IPS-15b (cell line): ENCODE measurements around the gene EFNA5.

Source experiments
- H3K27me3 ChIP-seq: one replicate; pipeline ENCODE4 v1.6.1; 2013; ENCODE audit warnings: low read length; ENCODE audit not compliant: control insufficient read depth, insufficient read depth
- H3K36me3 ChIP-seq: one replicate; pipeline ENCODE4 v1.6.1; 2013; ENCODE audit warnings: low read length; ENCODE audit not compliant: control insufficient read depth, insufficient read depth
- H3K4me1 ChIP-seq: one replicate; pipeline ENCODE4 v1.6.1; 2013; ENCODE audit warnings: mild to moderate bottlenecking, low read length; ENCODE audit not compliant: control insufficient read depth, insufficient read depth
- H3K4me3 ChIP-seq: one replicate; pipeline ENCODE4 v1.5.1; 2013; ENCODE audit warnings: low read depth, low read length
- H3K9ac ChIP-seq: one replicate; pipeline ENCODE4 v1.6.1; 2013; ENCODE audit warnings: low read depth, mild to moderate bottlenecking, low read length
- H3K9me3 ChIP-seq: one replicate; pipeline ENCODE4 v1.6.1; 2013; ENCODE audit warnings: mild to moderate bottlenecking, low read length; ENCODE audit not compliant: control insufficient read depth, insufficient read depth

EFNA5 gene

DNA sequence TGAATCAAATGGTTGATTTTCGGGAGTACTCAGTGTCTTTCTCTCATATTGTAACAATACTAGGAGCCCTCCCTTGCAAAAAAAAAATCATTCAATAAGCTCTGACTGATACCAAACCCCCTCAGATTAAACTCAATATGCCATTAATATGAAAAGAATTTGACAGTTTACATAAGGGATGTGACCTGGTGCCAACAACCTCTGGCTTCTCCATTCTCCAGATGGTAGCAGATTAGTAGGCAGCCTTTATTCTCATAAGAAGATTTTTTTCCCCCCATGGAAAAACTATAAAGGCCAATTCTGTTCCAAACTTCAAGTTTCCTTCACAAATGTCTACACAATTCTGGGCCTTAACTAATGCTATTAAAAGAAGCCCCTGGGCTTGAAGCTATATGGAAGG, 96.5 kb downstream of the EFNA5 start:
- H3K9me3 ChIP-seq: no peaks in the 10 kb centered on the region
- no peak overlapping the region for H3K9ac ChIP-seq
- H3K27me3 ChIP-seq: no peaks in the 10 kb centered on the region
- H3K4me3 ChIP-seq: no peak overlapping the region
- H3K36me3 ChIP-seq: no peaks in the 10 kb centered on the region
- H3K4me1 ChIP-seq: peaks cover 48% of the 10 kb centered on the region

DNA sequence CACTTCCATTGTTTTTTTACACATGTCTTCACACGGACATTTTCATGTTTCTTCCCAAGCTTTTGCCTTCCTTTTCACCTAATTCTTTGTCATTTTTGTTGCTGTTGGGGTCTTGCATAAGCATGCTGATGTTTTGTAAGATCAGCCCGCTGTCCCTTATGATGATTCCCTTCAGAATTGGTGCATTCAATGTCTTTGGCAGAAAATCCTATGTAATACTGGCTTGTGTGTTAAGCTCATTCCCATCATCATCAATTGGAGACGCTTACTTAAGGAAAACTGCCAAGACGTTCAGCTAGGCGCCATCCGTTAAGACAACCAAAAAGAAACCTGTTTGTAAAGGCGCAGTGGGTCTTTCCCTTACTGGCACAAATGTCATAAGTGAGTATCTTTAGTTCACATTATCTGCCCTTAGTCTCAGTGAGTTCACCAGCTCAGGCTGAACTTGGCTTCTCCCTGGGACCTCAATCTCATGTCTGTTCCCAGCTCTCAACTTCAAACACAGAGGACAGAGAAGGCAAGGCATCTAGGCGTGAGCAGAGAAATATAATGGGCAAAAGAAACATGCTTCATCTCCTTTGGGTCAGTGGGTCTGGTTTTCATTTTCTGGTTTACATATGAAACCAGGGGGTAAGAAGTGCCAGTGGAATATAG, 97.9 kb downstream of the EFNA5 start:
- Histone ChIP-seq H3K9me3 (no peaks in the 10 kb centered on the region), H3K36me3 (no peaks in the 10 kb centered on the region), H3K4me3 (no peak overlapping the region), H3K9ac (no peak overlapping the region), H3K4me1 (peaks cover 57% of the 10 kb centered on the region), H3K27me3 (no peaks in the 10 kb centered on the region)

DNA sequence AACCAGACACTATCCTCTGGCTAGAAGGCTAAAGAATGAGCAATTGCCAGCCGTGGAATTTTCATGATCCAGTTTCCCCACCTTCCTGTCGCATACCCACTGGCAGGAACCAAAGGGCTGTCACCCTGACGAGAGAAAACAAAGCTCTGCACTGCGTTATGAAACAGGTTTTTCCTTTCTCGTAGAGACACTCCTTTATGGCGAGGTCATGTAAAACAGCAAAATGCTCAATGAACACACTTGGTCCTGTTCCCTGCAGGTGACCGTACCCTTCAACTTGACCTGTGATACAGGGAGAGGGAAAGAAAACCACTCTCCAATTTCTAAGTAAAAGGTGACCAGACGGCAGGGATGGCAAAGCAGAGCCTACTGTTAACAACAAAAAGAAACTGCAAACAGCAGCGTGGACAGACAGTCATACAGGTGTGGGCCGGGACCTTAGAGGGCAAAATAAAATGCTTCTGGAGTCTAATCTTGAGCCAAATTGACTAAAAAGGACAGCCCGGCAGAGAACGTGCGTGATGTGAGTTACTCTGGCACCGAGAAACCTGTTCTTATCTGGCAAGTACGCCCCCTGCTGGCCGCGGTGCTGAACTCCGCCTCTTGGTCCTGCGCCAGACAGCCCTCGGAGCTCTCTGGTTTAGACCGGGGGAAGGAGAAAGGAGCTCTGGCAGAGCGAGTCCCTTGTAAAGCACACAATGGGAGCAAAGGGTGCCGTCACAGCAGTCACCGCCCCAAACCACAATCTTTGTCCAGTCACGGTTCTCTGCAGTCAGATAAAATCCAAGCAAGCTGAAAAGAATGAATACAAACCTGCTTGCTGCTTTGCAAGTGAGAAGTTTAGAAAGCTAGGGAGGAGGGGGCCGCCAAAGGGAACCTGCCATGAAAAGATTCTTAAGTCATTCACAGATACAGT, 98.9 kb downstream of the EFNA5 start:
- no peak overlapping the region for H3K9ac ChIP-seq

DNA sequence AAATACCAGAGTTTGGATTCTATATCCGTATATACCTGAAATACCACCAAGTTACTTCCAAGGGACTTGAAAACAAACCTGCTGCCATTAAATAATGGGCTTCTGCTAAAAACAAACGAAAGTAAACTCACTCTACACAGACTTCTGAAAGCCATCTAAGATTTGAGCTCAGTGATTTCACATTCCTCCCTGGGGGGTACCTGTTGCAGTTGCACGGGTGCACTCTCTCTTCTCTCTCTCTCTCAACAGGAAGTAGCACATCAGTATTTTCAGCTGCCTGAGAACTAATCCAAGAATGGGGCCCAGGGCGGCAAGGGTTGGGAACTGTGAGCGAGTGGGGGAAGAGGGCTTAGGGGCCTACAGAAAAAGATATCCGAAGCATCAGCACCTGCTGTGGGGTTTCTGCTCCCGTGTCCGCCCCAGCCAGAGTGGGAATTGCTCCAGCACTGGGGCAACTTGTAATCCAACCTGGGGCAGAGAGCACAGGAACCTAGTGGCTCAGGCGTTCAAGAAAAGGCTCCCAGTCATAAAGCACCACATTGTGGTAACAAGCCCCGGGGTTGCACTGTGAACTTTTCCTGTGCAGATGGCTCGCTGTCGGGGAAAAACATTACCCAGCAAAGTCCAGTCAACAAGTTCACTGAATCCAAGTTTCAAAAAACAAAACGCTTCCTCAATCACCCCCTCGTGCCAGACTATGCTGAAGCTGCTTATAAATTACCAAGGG, 99.8 kb downstream of the EFNA5 start:
- H3K36me3 ChIP-seq: no peaks in the 10 kb centered on the region
- H3K9ac ChIP-seq: no peak overlapping the region
- no peaks in the 10 kb centered on the region for H3K9me3 ChIP-seq
- H3K4me1 ChIP-seq: peaks cover 52% of the 10 kb centered on the region
- H3K27me3 ChIP-seq: no peaks in the 10 kb centered on the region
- no peak overlapping the region for H3K4me3 ChIP-seq

More for the DNA sequence above, 98.9 kb downstream of the EFNA5 start:
- Histone ChIP-seq H3K36me3 (no peaks in the 10 kb centered on the region), H3K27me3 (no peaks in the 10 kb centered on the region), H3K4me3 (peak overlapping the region; percentile 23), H3K4me1 (peaks cover 54% of the 10 kb centered on the region), H3K9me3 (no peaks in the 10 kb centered on the region)

DNA sequence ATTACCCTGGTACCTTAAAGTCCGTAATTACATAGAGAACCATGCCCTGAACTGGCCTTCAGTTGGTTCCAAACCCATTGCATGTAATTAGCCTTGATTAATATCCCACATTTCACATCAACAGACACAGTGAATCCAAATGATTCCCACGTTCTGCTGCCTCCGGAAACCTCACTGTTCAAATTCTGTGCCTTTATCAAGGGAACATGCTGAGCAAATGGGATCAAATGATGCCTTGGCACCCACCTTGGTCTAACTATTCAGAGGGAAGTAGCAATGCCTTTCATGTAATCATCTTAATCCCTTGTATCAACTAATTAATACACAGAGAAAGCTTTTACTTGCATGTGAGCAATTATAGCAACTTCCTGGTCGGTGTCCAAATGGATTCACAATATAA, 100.6 kb downstream of the EFNA5 start:
- Histone ChIP-seq H3K4me1 (peaks cover 52% of the 10 kb centered on the region), H3K9me3 (no peaks in the 10 kb centered on the region), H3K36me3 (no peaks in the 10 kb centered on the region), H3K27me3 (no peaks in the 10 kb centered on the region), H3K9ac (no peak overlapping the region), H3K4me3 (no peak overlapping the region)

DNA sequence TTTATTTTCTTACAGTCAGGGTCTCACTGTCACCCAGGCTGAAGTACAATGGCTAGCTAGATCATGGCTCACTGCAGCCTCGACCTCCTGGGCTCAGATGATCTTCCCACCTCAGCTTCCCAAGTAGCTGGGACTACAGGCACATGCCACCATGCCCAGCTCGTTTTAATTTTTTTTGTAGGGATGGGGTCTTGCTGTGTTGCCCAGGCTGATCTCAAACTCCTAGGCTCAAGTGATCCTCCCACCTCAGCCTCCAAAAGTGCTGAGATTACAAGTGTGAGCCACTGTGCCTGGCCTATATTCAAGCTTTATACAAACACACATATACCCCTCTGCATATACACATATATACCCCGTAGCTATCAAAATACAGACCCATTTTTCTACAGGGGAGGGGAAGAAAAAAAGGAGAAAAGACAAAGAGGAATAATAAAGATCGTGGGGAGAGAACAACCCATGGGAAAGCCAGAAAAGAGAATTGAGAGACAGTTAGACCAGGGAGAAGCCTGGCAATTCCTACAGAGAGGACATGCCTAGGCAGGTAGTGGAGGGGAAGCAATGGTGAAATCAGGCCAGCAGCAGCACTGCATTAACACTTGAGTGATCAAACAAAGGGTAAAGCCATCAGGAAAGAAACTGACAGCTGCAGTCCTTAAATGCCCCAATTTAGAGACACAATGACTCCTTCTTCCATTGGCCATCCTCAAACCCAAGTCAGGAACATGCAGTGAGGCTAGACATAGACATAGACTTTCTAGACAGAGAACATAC, 102.7 kb downstream of the EFNA5 start:
- Histone ChIP-seq H3K36me3 (no peaks in the 10 kb centered on the region), H3K4me1 (peaks cover 55% of the 10 kb centered on the region), H3K27me3 (no peaks in the 10 kb centered on the region), H3K9me3 (no peaks in the 10 kb centered on the region), H3K9ac (no peak overlapping the region), H3K4me3 (no peak overlapping the region)

DNA sequence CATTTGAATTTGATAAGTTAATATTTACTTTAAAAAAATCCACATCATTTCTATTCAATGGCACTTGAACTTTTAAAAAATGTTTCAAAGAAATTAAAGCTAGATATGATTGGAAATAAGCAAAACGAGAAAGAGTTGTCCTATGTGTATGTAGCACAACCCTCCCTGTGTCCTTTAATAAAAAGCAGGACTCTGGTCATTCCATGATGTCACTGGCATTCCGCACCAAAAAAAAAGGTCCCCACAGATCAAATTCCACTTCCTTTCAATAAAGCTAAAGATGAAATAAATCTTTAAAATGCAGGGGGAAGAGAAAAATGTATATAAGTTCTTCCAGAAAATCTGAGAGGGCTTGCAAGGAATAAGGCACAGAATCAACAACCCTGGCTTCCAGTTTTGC, 103.8 kb downstream of the EFNA5 start:
- H3K9me3 ChIP-seq: no peaks in the 10 kb centered on the region
- H3K4me1 ChIP-seq: peaks cover 46% of the 10 kb centered on the region
- no peak overlapping the region for H3K4me3 ChIP-seq
- H3K27me3 ChIP-seq: no peaks in the 10 kb centered on the region
- H3K36me3 ChIP-seq: no peaks in the 10 kb centered on the region
- H3K9ac ChIP-seq: no peak overlapping the region

DNA sequence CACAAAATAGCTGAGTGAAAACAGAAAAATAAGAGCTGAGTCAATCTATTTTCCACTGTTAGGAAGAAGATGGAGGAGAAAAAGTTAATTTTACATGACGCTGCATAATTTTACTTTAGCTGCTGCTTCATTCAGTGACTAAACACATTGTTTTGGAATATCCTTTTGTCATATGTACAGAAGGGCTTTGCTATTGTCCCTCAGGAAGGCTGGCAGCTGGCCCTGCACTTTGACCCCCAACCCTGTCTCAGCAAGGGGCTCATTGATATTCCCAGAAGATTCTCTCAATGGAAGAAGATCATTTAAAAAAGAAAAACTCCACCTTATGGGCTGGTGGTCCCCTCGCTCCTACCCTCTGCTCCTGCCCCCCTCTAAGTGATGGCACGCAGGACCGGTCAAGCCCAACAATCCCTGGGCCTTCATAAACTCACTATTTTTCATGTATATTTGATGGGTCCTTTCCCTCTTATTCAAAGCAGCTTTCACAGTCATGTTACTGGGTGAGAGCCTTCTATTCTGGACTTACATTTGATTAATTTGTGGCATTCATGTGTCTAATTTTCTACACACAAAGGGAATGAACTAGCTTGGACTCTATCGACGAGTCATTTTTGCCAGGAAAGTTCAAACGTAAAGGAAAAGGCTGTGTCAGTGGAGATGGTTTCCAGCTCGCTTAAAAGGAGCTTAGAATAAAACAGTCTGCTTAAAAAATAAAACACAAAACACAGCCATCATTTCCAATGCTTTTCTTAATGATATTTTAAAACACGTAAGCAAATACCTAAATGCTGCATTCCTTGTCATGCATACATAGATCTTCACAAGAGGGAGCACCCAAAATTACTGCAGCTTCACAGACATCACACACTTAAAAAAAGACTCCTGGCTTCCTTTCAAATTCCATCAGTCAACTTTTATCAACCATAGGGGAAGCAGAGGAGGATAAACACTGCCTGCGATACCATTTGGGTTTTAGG, 104.7 kb downstream of the EFNA5 start:
- H3K9me3 ChIP-seq: no peaks in the 10 kb centered on the region
- no peak overlapping the region for H3K4me3 ChIP-seq
- no peaks in the 10 kb centered on the region for H3K27me3 ChIP-seq
- H3K4me1 ChIP-seq: peaks cover 38% of the 10 kb centered on the region
- H3K36me3 ChIP-seq: no peaks in the 10 kb centered on the region
- no peak overlapping the region for H3K9ac ChIP-seq

DNA sequence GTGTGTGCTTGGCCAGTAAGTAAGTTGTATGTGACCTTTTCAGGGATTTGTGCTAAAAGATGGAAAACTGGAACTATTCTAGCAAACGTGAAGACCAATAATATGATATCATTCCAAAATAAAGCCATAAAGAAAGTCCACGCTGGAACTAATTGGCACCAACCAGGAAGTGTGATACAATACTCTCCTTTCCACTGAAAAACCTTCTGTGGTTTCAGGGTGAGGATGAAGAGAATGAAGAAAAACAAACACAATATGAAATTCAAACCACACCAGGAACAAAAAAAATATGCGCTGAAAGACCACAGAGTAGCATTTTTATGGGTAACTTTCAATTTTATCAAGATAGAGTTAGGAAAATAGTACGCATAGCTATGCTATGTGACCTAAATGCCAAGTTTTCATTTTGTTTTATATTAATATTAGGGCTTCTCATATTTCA, 105.8 kb downstream of the EFNA5 start:
- no peaks in the 10 kb centered on the region for H3K36me3 ChIP-seq
- H3K4me1 ChIP-seq: peaks cover 37% of the 10 kb centered on the region
- H3K27me3 ChIP-seq: no peaks in the 10 kb centered on the region
- no peaks in the 10 kb centered on the region for H3K9me3 ChIP-seq
- no peak overlapping the region for H3K9ac ChIP-seq
- H3K4me3 ChIP-seq: no peak overlapping the region

DNA sequence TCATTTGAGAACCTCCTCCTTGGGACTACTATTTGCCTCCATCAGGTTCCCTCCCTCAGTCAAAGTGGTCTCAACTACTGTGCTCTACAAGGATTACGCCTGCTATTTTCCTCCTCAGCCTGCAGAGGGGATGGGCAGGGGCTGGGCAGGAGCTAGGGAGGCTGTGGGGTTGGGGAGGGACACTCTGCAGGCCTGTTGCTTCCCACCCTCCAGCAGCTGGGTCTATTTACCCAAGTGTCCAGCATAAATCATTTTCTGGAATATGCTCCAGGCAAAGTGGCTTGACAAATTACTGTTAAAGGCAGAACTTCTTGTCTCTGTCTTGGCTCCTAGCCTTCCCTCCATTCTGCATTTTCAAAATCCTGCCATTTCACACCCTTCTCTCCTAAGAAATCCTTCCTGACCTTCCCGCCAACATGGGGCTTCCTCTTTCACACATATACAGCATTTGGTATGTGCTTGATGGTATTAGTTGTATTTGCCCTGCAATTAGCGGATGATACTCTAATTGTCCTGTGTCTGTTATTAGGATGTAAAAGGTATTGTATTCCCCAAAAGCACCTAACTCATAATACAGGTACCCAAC, 106.7 kb downstream of the EFNA5 start:
- H3K9ac ChIP-seq: no peak overlapping the region
- peaks cover 36% of the 10 kb centered on the region for H3K4me1 ChIP-seq
- H3K27me3 ChIP-seq: no peaks in the 10 kb centered on the region
- no peaks in the 10 kb centered on the region for H3K9me3 ChIP-seq
- H3K36me3 ChIP-seq: no peaks in the 10 kb centered on the region
- H3K4me3 ChIP-seq: no peak overlapping the region
